HCT116 (cell line): Measurements from ENCODE around the gene CIB4. TPM values are rescaled to one million over a fixed set of nuclear protein-coding genes. Genes with fewer than 3 reads are reported as not detected.

Source experiments
- ATAC-seq: fragments of 200-7000 bp; cut with Tn5 transposase; 2 replicates; pipeline ENCODE4 v1.9.1; 2020; ENCODE audit warnings: mild to moderate bottlenecking, moderate library complexity
- BruUV-seq: library from RNA; stranded (reverse); fragments of 400-500 nt; replicated peaks from 2 replicates; lab custom pipeline; 2021; lab: Mats Ljungman, UMichigan
- CTCF ChIA-PET: fragments of 300-600 bp; sonication (Branson Sonifier 250); formaldehyde crosslinking; loops from one replicate; lab custom pipeline; 2021; ENCODE audit warnings: antibody characterized with exemption; lab: Charles Lee
- POLR2A ChIA-PET: fragments of 300-600, 350-600 bp; sonication (Branson Sonifier 250); formaldehyde crosslinking; loops from one replicate; lab custom pipeline; 2021; ENCODE audit warnings: antibody characterized with exemption; lab: Charles Lee
- RAD21 ChIA-PET, 2 experiments: fragments of 300-600 bp; sonication (Branson Sonifier 250); formaldehyde crosslinking; loops; one replicate each; lab custom pipeline; 2023; ENCODE audit warnings: low total read pairs in 2 of 2; ENCODE audit not compliant: uncharacterized antibody in 2 of 2, unreplicated experiment in 2 of 2, low non-redundant PET in 1 of 2; lab: Charles Lee
- DNase-seq: peaks from one replicate; pipeline ENCODE4 v3.0.0-alpha.2; 2010; ENCODE audit warnings: low read depth, low spot score
- H2AFZ ChIP-seq: fragments of 200-600 bp; shearing (Covaris generic), sonication (generic); 2 replicates; pipeline ENCODE4 v1.6.1; 2017; ENCODE audit warnings: low read depth, mixed run types, mixed read lengths, antibody characterized with exemption, low read length; ENCODE audit not compliant: poor library complexity, severe bottlenecking
- H3K27ac ChIP-seq: 2 replicates; pipeline ENCODE4 v1.5.1; 2012; ENCODE audit warnings: low read depth, low read length
- H3K27me3 ChIP-seq: fragments of 200-600 bp; sonication (generic); 2 replicates; pipeline ENCODE4 v1.6.1; 2016; ENCODE audit warnings: mixed run types, low read length, mixed read lengths; ENCODE audit not compliant: insufficient read depth
- H3K36me3 ChIP-seq, 2 experiments: fragments of 200-500 bp in 1 of 2; fragments of 200-600 bp in 1 of 2; sonication (Bioruptor generic) in 1 of 2; sonication (generic) in 1 of 2; 2 replicates each; pipeline versions ENCODE4 v1.5.1 to v1.6.1; 2014 to 2016; ENCODE audit warnings: low read length in 2 of 2, inconsistent platforms in 1 of 2, mixed read lengths in 1 of 2, mixed run types in 1 of 2; ENCODE audit not compliant: insufficient read depth in 2 of 2, control insufficient read depth in 1 of 2
- H3K4me1 ChIP-seq, 2 experiments: fragments of 200-600 bp in 1 of 2; sonication (generic) in 1 of 2; 2 replicates each; pipeline versions ENCODE4 v1.5.1 to v1.6.1; 2012 to 2017; ENCODE audit warnings: low read length in 2 of 2, inconsistent platforms in 1 of 2, mild to moderate bottlenecking in 1 of 2, mixed read lengths in 1 of 2, mixed run types in 1 of 2, moderate library complexity in 1 of 2; ENCODE audit not compliant: insufficient read depth in 2 of 2, control insufficient read depth in 1 of 2
- H3K4me2 ChIP-seq: fragments of 200-600 bp; sonication (generic); 2 replicates; pipeline ENCODE4 v1.6.1; 2017; ENCODE audit warnings: mixed run types, low read length, mixed read lengths
- H3K4me3 ChIP-seq, 2 experiments: fragments of 200-600 bp in 1 of 2; sonication (generic) in 1 of 2; replicated peaks in 1 of 2; 2 replicates each; pipeline ENCODE4 v1.5.1; 2011 to 2016; ENCODE audit warnings: low read length in 2 of 2, control low read depth in 1 of 2, low read depth in 1 of 2, mild to moderate bottlenecking in 1 of 2, mixed read lengths in 1 of 2, mixed run types in 1 of 2
- H3K79me2 ChIP-seq: fragments of 200-600 bp; sonication (generic); 2 replicates; pipeline ENCODE4 v1.6.1; 2017; ENCODE audit warnings: mild to moderate bottlenecking, mixed run types, low read length, moderate library complexity, mixed read lengths; ENCODE audit not compliant: insufficient read depth
- H3K9ac ChIP-seq: fragments of 200-600 bp; sonication (generic); 2 replicates; pipeline ENCODE4 v1.6.1; 2016; ENCODE audit warnings: low read length, mixed read lengths
- H3K9me2 ChIP-seq: fragments of 200-600 bp; sonication (generic), shearing (Covaris generic); 2 replicates; pipeline ENCODE4 v1.6.1; 2017; ENCODE audit warnings: mixed run types, mild to moderate bottlenecking, moderate library complexity; ENCODE audit not compliant: insufficient read depth
- H3K9me3 ChIP-seq, 2 experiments: fragments of 200-500 bp in 1 of 2; fragments of 200-600 bp in 1 of 2; sonication (Bioruptor generic) in 1 of 2; sonication (generic) in 1 of 2; 2 replicates each; pipeline ENCODE4 v1.6.1; 2014 to 2017; ENCODE audit warnings: low read length in 2 of 2, mixed read lengths in 2 of 2, inconsistent platforms in 1 of 2, low read depth in 1 of 2, mild to moderate bottlenecking in 1 of 2, mixed run types in 1 of 2, moderate library complexity in 1 of 2; ENCODE audit not compliant: control insufficient read depth in 1 of 2, insufficient read depth in 1 of 2
- H4K20me1 ChIP-seq: fragments of 200-600 bp; sonication (generic), shearing (Covaris generic); 2 replicates; pipeline ENCODE4 v1.6.1; 2017; ENCODE audit warnings: mixed run types, mild to moderate bottlenecking, moderate library complexity; ENCODE audit not compliant: insufficient read depth
- EZH2 ChIP-seq: fragments of 200-600 bp; sonication (generic); IDR thresholded peaks from 2 replicates; pipeline ENCODE4 v1.6.1; 2017; ENCODE audit warnings: antibody characterized with exemption, mixed run types
- TCF7L2 ChIP-seq: IDR thresholded peaks from 2 replicates; pipeline ENCODE4 v1.7.0; 2011; ENCODE audit warnings: borderline replicate concordance, inconsistent platforms; ENCODE audit not compliant: insufficient read depth, insufficient read length; ENCODE audit errors: extremely low read depth
- ZNF274 ChIP-seq: fragments of 200-500 bp; sonication (Bioruptor generic); IDR thresholded peaks from 2 replicates; pipeline ENCODE4 v1.6.1; 2014; ENCODE audit warnings: mild to moderate bottlenecking, low read depth, low read length, inconsistent platforms
- intact Hi-C: fragments of 100-400 bp; cut with micrococcal nuclease; formaldehyde crosslinking; loops from 2 replicates; pipeline ENCODE4 v1.10.0; 2022
- total RNA-seq: library from RNA; stranded (reverse); gene quantifications from one replicate; pipeline ENCODE4 v1.2.1, GENCODE V29; 2021; ENCODE audit not compliant: unreplicated experiment
- TF ChIP-seq, protein P1 (sequence below), 3 experiments: fragments of 200-600 bp in 1 of 3; sonication (generic) in 1 of 3; IDR thresholded peaks in 2 of 3; conservative IDR thresholded peaks in 1 of 3; 2 replicates each; pipeline ENCODE4 v1.5.1; 2012 to 2017; ENCODE audit warnings: low read depth in 2 of 3, low read length in 2 of 3, antibody characterized with exemption in 1 of 3, borderline replicate concordance in 1 of 3, control low read depth in 1 of 3, mild to moderate bottlenecking in 1 of 3, mixed read lengths in 1 of 3, mixed run types in 1 of 3, moderate library complexity in 1 of 3; ENCODE audit not compliant: insufficient read depth in 1 of 3
- TF ChIP-seq, protein P2 (sequence below): IDR thresholded peaks from 2 replicates; pipeline ENCODE4 v1.6.1; 2012
- TF ChIP-seq, protein P3 (sequence below): IDR thresholded peaks from 2 replicates; pipeline ENCODE4 v1.6.1; 2012

The CIB4 gene
- total RNA-seq, 1 experiment from 2014 or later: not detected

DNA sequence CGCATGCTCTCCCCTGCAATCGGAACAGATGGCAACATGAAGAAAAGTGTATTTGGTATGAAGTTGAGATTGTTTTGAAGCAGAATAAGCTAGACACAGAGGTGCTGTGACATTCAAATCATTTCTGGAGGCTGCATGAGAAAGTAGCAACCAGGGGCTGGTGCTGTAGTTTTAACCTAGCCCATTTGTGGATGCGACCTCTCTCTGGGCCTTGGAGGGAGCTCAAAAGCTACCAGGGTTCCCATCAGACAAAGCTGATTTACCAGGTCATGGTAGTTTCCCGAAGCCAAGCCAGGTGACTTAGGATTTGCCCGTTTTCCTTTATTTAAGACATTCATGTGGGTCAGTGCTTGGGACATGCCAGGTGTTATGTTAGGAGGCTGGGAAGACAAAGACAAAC lies 77.5 kb downstream of the CIB4 start:
- H3K27ac ChIP-seq: no peak overlapping the region
- CTCF ChIA-PET: no interaction called here
- POLR2A ChIA-PET: no interaction called here
- no peaks in the 10 kb centered on the region for H3K27me3 ChIP-seq
- no peaks in the 10 kb centered on the region for H3K36me3 ChIP-seq
- no peaks in the 10 kb centered on the region for H3K79me2 ChIP-seq
- peak overlapping the region in 1 of 2 experiments; percentile 65; a peak in 2 of 4 replicates for H3K4me3 ChIP-seq
- intact Hi-C loops: no loop called here
- no peaks in the 10 kb centered on the region for H3K9me2 ChIP-seq
- H4K20me1 ChIP-seq: no peaks in the 10 kb centered on the region
- H3K4me2 ChIP-seq: peak overlapping the region; percentile 92
- TF ChIP-seq TCF7L2 (no peak), EZH2 (no peak), ZNF274 (no peak)
- TF ChIP-seq, protein P1, sequence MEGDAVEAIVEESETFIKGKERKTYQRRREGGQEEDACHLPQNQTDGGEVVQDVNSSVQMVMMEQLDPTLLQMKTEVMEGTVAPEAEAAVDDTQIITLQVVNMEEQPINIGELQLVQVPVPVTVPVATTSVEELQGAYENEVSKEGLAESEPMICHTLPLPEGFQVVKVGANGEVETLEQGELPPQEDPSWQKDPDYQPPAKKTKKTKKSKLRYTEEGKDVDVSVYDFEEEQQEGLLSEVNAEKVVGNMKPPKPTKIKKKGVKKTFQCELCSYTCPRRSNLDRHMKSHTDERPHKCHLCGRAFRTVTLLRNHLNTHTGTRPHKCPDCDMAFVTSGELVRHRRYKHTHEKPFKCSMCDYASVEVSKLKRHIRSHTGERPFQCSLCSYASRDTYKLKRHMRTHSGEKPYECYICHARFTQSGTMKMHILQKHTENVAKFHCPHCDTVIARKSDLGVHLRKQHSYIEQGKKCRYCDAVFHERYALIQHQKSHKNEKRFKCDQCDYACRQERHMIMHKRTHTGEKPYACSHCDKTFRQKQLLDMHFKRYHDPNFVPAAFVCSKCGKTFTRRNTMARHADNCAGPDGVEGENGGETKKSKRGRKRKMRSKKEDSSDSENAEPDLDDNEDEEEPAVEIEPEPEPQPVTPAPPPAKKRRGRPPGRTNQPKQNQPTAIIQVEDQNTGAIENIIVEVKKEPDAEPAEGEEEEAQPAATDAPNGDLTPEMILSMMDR (IDR thresholded peaks at IDR 0.05 in 2 of 3, conservative IDR thresholded peaks at IDR 0.05 in 1 of 3; ENCODE audit: borderline replicate concordance in 1 of 3, insufficient read depth in 1 of 3, low read depth in 2 of 3, low read length in 2 of 3): no peak
- TF ChIP-seq, protein P2, sequence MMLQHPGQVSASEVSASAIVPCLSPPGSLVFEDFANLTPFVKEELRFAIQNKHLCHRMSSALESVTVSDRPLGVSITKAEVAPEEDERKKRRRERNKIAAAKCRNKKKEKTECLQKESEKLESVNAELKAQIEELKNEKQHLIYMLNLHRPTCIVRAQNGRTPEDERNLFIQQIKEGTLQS: no peak
- TF ChIP-seq, protein P3, sequence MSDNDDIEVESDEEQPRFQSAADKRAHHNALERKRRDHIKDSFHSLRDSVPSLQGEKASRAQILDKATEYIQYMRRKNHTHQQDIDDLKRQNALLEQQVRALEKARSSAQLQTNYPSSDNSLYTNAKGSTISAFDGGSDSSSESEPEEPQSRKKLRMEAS: no peak
- no peak overlapping the region for H2AFZ ChIP-seq
- H3K9ac ChIP-seq: no peak overlapping the region; the same call in 1 of the 2 replicates
- no peaks in the 10 kb centered on the region for H3K9me3 ChIP-seq
- BruUV-seq: TSS peak; percentile 53
- DNase-seq (no peak), ATAC-seq (no peak)
- RAD21 ChIA-PET: no interaction called here
- H3K4me1 ChIP-seq: peaks cover 20 to 27% of the 10 kb centered on the region in 2 experiments
